ENCODE results near the gene CATSPER1.

- TF ChIP-seq EZH2 (IDR thresholded peaks at IDR 0.05) (no peak), POLR2AphosphoS5 (IDR thresholded peaks at IDR 0.05; ENCODE audit: borderline replicate concordance, low read depth, low read length) (no peak), FOXP2 (optimal IDR thresholded peaks at IDR 0.05; ENCODE audit: control extremely low read depth, extremely low read length, insufficient read depth) (no peak)
These were observed 42.0 kb upstream of the CATSPER1 start for GRCh38 chr11:66068154-66068821.

Measured in SK-N-MC (cell line).